ENCODE results near the gene GMEB1.

The GMEB1 gene

DNA sequence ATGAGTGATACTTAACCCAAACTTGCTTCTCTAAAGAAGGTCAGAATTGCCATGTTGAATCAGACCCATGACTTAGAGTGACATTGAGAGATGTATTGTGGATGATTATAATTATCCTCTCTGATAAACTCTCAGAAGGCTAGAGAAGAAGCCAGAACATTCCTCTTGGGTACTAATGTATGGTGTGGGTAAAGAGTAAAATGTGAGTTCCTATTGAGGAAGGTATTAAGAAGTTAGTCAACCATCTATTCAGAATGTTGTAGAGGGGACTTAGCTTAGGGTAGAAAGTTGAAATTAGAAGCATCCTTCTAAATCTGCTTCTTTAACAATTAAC lies 7.3 kb downstream of the GMEB1 start:
- Histone ChIP-seq H3K23ac (ENCODE audit: low read length) (no peak overlapping the region), H3K79me1 (ENCODE audit: low read length) (peaks cover 4% of the 10 kb centered on the region), H3K27me3 (ENCODE audit: insufficient read depth, low read length) (no peaks in the 10 kb centered on the region), H3K4me2 (ENCODE audit: low read length) (no peak overlapping the region), H4K8ac (ENCODE audit: low read depth, low read length) (no peak overlapping the region), H3K4me1 (ENCODE audit: control insufficient read depth in 1 of 2, insufficient read depth in 2 of 2, low read length in 2 of 2) (peaks cover 0 to 6% of the 10 kb centered on the region in 2 experiments), H2AK5ac (ENCODE audit: low read length) (no peak overlapping the region), H4K12ac (ENCODE audit: low read depth, low read length) (no peak overlapping the region), H4K91ac (ENCODE audit: low read depth, low read length) (no peak overlapping the region), H2BK5ac (ENCODE audit: low read depth, low read length, poor library complexity) (no peak overlapping the region), H3K79me2 (ENCODE audit: control insufficient read depth, insufficient read depth, low read length, poor library complexity) (peaks cover 3% of the 10 kb centered on the region), H3K36me3 (ENCODE audit: control insufficient read depth in 1 of 2, insufficient read depth in 2 of 2, low read length in 2 of 2) (peaks cover 0 to 5% of the 10 kb centered on the region in 2 experiments), H3K4ac (ENCODE audit: low read depth, low read length) (no peak overlapping the region), H3K9me3 (ENCODE audit: insufficient read depth, low read depth, low read length) (no peaks in the 10 kb centered on the region), H3K27ac (ENCODE audit: low read depth, low read length) (peak overlapping the region; percentile 90), H3K4me3 (ENCODE audit: low read depth, low read length) (no peak overlapping the region), H2BK12ac (ENCODE audit: low read length) (no peak overlapping the region), H2AFZ (ENCODE audit: insufficient read depth, low read length, poor library complexity) (no peak overlapping the region), H3K14ac (ENCODE audit: low read length) (no peak overlapping the region), H2BK120ac (ENCODE audit: insufficient read depth, low read length, poor library complexity) (no peak overlapping the region), H3K9ac (ENCODE audit: low read length) (no peak overlapping the region), H3K18ac (ENCODE audit: low read length) (no peak overlapping the region)
- no peak for DNase-seq

GRCh38 chr1:28680151-28680550 lies 11.6 kb downstream of the GMEB1 start:
- no CpG with 5 or more reads among the region's 4 CpGs for WGBS (ENCODE audit: extremely low coverage, insufficient coverage, insufficient read length)
- no peaks in the 10 kb centered on the region for H3K27me3 ChIP-seq (ENCODE audit: insufficient read depth, low read length)
- H2AK5ac ChIP-seq (ENCODE audit: low read length): no peak overlapping the region
- peaks cover 0 to 5% of the 10 kb centered on the region in 2 experiments for H3K4me1 ChIP-seq (ENCODE audit: control insufficient read depth in 1 of 2, insufficient read depth in 2 of 2, low read length in 2 of 2)
- H3K27ac ChIP-seq (ENCODE audit: low read depth, low read length): no peak overlapping the region
- no peak for DNase-seq
- H3K18ac ChIP-seq (ENCODE audit: low read length): no peak overlapping the region
- no peak overlapping the region for H2BK12ac ChIP-seq (ENCODE audit: low read length)
- no peaks in the 10 kb centered on the region for H3K79me2 ChIP-seq (ENCODE audit: control insufficient read depth, insufficient read depth, low read length, poor library complexity)
- H3K4me3 ChIP-seq (ENCODE audit: low read depth, low read length): no peak overlapping the region
- no peak overlapping the region for H3K4me2 ChIP-seq (ENCODE audit: low read length)
- H3K9me3 ChIP-seq (ENCODE audit: insufficient read depth, low read depth, low read length): no peaks in the 10 kb centered on the region
- H3K36me3 ChIP-seq (ENCODE audit: control insufficient read depth in 1 of 2, insufficient read depth in 2 of 2, low read length in 2 of 2): peaks cover 2 to 11% of the 10 kb centered on the region in 2 experiments
- no peak overlapping the region for H3K23ac ChIP-seq (ENCODE audit: low read length)
- no peak overlapping the region for H3K14ac ChIP-seq (ENCODE audit: low read length)
- peaks cover 3% of the 10 kb centered on the region for H3K79me1 ChIP-seq (ENCODE audit: low read length)
- no peak overlapping the region for H2BK120ac ChIP-seq (ENCODE audit: insufficient read depth, low read length, poor library complexity)
- no peak overlapping the region for H2BK5ac ChIP-seq (ENCODE audit: low read depth, low read length, poor library complexity)
- H4K12ac ChIP-seq (ENCODE audit: low read depth, low read length): no peak overlapping the region
- H4K91ac ChIP-seq (ENCODE audit: low read depth, low read length): no peak overlapping the region
- no peak overlapping the region for H2AFZ ChIP-seq (ENCODE audit: insufficient read depth, low read length, poor library complexity)
- H3K9ac ChIP-seq (ENCODE audit: low read length): no peak overlapping the region
- no peak overlapping the region for H3K4ac ChIP-seq (ENCODE audit: low read depth, low read length)
- H4K8ac ChIP-seq (ENCODE audit: low read depth, low read length): no peak overlapping the region

DNA sequence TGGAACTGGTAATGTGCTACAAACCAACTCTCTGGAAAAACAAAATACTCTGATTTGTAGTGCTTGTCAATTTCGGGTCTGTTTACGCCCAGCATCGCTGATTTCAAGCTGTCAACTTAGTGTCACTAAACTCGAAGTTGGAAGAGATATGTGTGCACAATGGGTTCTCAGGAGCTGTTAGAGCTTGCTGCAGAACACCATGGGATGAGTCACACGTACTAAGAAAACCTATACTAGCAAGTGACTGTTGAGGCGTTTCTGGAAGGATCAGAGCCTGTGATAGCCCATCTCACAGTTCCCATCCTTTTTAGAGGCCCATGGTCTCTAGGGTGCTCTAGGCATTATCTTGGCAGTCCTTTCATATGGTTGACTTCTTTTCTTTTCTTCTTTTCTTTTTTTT lies 14.3 kb downstream of the GMEB1 start:
- Histone ChIP-seq H3K79me1 (ENCODE audit: low read length) (no peaks in the 10 kb centered on the region), H3K27me3 (ENCODE audit: insufficient read depth, low read length) (no peaks in the 10 kb centered on the region), H3K18ac (ENCODE audit: low read length) (no peak overlapping the region), H4K91ac (ENCODE audit: low read depth, low read length) (no peak overlapping the region), H2AFZ (ENCODE audit: insufficient read depth, low read length, poor library complexity) (no peak overlapping the region), H3K9ac (ENCODE audit: low read length) (no peak overlapping the region), H3K36me3 (ENCODE audit: control insufficient read depth in 1 of 2, insufficient read depth in 2 of 2, low read length in 2 of 2) (peaks cover 7 to 17% of the 10 kb centered on the region in 2 experiments), H3K27ac (ENCODE audit: low read depth, low read length) (no peak overlapping the region), H3K4ac (ENCODE audit: low read depth, low read length) (no peak overlapping the region), H3K4me2 (ENCODE audit: low read length) (no peak overlapping the region), H3K4me1 (ENCODE audit: control insufficient read depth in 1 of 2, insufficient read depth in 2 of 2, low read length in 2 of 2) (peaks cover 0 to 2% of the 10 kb centered on the region in 2 experiments), H3K23ac (ENCODE audit: low read length) (no peak overlapping the region), H3K14ac (ENCODE audit: low read length) (no peak overlapping the region), H4K12ac (ENCODE audit: low read depth, low read length) (no peak overlapping the region), H3K79me2 (ENCODE audit: control insufficient read depth, insufficient read depth, low read length, poor library complexity) (no peaks in the 10 kb centered on the region), H4K8ac (ENCODE audit: low read depth, low read length) (no peak overlapping the region), H2BK12ac (ENCODE audit: low read length) (no peak overlapping the region), H3K9me3 (ENCODE audit: insufficient read depth, low read depth, low read length) (no peaks in the 10 kb centered on the region), H3K4me3 (ENCODE audit: low read depth, low read length) (no peak overlapping the region), H2BK120ac (ENCODE audit: insufficient read depth, low read length, poor library complexity) (no peak overlapping the region), H2AK5ac (ENCODE audit: low read length) (no peak overlapping the region), H2BK5ac (ENCODE audit: low read depth, low read length, poor library complexity) (no peak overlapping the region)
- no CpG with 5 or more reads among the region's 6 CpGs for WGBS (ENCODE audit: extremely low coverage, insufficient coverage, insufficient read length)
- DNase-seq: no peak

- Histone ChIP-seq H3K14ac (ENCODE audit: low read length) (no peak overlapping the region), H3K4me1 (ENCODE audit: control insufficient read depth in 1 of 2, insufficient read depth in 2 of 2, low read length in 2 of 2) (peaks cover 0 to under 1% of the 10 kb centered on the region in 2 experiments), H3K4me3 (ENCODE audit: low read depth, low read length) (no peak overlapping the region), H2BK5ac (ENCODE audit: low read depth, low read length, poor library complexity) (no peak overlapping the region), H3K4me2 (ENCODE audit: low read length) (no peak overlapping the region), H3K27me3 (ENCODE audit: insufficient read depth, low read length) (no peaks in the 10 kb centered on the region), H2AFZ (ENCODE audit: insufficient read depth, low read length, poor library complexity) (no peak overlapping the region), H3K79me2 (ENCODE audit: control insufficient read depth, insufficient read depth, low read length, poor library complexity) (no peaks in the 10 kb centered on the region), H4K91ac (ENCODE audit: low read depth, low read length) (no peak overlapping the region), H4K8ac (ENCODE audit: low read depth, low read length) (no peak overlapping the region), H3K36me3 (ENCODE audit: control insufficient read depth in 1 of 2, insufficient read depth in 2 of 2, low read length in 2 of 2) (peaks cover 10 to 19% of the 10 kb centered on the region in 2 experiments), H2BK120ac (ENCODE audit: insufficient read depth, low read length, poor library complexity) (no peak overlapping the region), H2AK5ac (ENCODE audit: low read length) (no peak overlapping the region), H3K23ac (ENCODE audit: low read length) (no peak overlapping the region), H3K18ac (ENCODE audit: low read length) (no peak overlapping the region), H2BK12ac (ENCODE audit: low read length) (no peak overlapping the region), H3K4ac (ENCODE audit: low read depth, low read length) (no peak overlapping the region), H3K27ac (ENCODE audit: low read depth, low read length) (no peak overlapping the region), H3K9me3 (ENCODE audit: insufficient read depth, low read depth, low read length) (no peaks in the 10 kb centered on the region), H3K9ac (ENCODE audit: low read length) (no peak overlapping the region), H4K12ac (ENCODE audit: low read depth, low read length) (no peak overlapping the region), H3K79me1 (ENCODE audit: low read length) (no peaks in the 10 kb centered on the region)
- WGBS (ENCODE audit: extremely low coverage, insufficient coverage, insufficient read length): no CpG with 5 or more reads among the region's 4 CpGs
- DNase-seq: no peak
Measured at GRCh38 chr1:28684937-28685336, 16.4 kb downstream of the GMEB1 start.

Data from trophoblast cell (in vitro differentiated cells and primary cell).